GM18505 (cell line): ENCODE measurements around the gene GAS7.

Experiments used
- ATAC-seq: cut with Tn5 transposase; IDR thresholded peaks from one replicate; pipeline ENCODE4 v1.9.1; 2021; ENCODE audit not compliant: unreplicated experiment
- POLR2A ChIP-seq: IDR thresholded peaks from 4 replicates; pipeline ENCODE4 v1.6.1; 2011; ENCODE audit warnings: borderline replicate concordance; ENCODE audit not compliant: insufficient read depth, insufficient read length; ENCODE audit errors: extremely low read depth

GAS7 gene

GRCh38 chr17:10198509-10199249 lies at the start of gene GAS7:
GAS7 (minus strand) TSS chr17:10198606.
- peak; percentile 57 for ATAC-seq
- TF ChIP-seq POLR2A, result no peak

- TF ChIP-seq POLR2A, result no peak
- ATAC-seq, result no peak
Observed at GRCh38 chr17:10247810-10248209, 49.4 kb upstream of the GAS7 start.

- no peak for ATAC-seq
- TF ChIP-seq POLR2A, result no peak
Observed at GRCh38 chr17:10243883-10244844, 45.8 kb upstream of the GAS7 start.

DNA sequence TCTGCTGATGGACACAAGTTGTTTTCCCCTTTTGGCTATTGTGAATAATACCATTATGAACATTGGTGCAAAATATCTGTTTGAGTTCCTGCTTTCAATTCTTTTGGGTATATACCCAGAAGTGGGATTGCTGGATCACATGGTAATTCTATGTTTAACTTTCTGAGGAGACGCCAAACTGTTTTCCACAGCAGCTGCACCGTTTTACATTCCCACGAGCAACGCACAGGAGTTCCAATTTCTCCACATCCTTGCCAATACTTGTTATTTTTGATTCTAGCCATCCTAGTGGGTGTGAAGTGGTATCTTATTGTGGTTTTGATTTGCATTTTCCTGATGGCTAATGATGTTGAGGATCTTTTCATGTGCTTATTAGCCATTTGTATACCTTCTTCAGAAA lies 43.4 kb upstream of the GAS7 start:
- no peak for TF ChIP-seq POLR2A

GRCh38 chr17:10238661-10239060 lies 40.3 kb upstream of the GAS7 start:
- no peak for ATAC-seq
- TF ChIP-seq POLR2A, result no peak

More for the DNA sequence above, 43.4 kb upstream of the GAS7 start:
- no peak for ATAC-seq

DNA sequence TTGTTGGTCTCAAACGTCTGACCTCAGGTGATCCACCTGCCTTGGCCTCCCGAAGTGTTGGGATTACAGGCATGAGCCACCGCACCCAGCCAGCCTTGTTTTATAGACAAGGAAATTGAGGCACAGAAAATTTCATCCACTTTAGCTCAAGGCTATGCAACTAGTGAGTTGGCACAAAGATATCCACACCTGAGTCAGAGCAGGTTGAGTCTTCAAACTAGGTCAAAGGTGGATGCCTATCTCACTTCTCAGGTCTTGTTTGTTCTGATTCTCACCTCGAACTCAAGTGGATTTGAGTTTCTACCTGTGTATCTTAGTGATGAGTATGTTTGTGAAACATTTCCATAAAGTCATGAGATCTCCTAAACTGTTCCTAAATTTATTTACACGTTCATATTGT lies 35.6 kb upstream of the GAS7 start:
- TF ChIP-seq POLR2A, result no peak
- no peak for ATAC-seq

GRCh38 chr17:10233161-10233560 lies 34.8 kb upstream of the GAS7 start:
- no peak for ATAC-seq
- TF ChIP-seq POLR2A, result no peak

- ATAC-seq, result no peak
- TF ChIP-seq POLR2A, result no peak
Observed at GRCh38 chr17:10229181-10229580, 30.8 kb upstream of the GAS7 start.

- ATAC-seq, result no peak
- TF ChIP-seq POLR2A, result no peak
Observed at GRCh38 chr17:10226930-10227695, 28.7 kb upstream of the GAS7 start.

DNA sequence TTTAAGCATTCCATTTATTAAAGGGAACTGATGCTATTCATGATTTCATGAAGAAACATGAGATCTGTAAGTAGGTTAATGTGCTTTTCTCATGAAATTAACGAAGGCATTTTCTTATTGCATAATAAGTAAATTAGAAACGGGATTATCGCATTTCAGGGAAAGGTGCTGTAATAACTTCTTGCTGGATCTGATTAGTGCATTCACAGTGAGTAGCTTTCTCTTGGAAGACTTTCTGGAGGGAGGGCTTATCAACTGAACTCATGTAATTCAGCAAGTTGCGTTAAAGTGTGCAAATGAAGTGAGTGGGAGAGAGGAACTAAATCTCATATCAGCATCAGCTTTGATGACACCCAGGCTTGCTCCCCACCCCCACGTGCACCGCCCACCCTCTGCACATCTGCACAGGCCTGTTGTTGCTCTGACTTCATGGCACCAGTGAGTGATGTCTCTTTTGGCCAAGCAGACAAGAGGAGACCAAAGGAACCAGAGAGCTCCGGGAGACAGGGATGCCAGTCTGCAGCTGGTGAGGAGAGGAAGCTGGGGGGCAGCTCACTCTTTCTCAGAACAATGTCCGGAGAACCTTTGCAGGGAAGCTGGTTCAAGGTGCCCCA lies 26.3 kb upstream of the GAS7 start:
- ATAC-seq, result no peak
- TF ChIP-seq POLR2A, result no peak

DNA sequence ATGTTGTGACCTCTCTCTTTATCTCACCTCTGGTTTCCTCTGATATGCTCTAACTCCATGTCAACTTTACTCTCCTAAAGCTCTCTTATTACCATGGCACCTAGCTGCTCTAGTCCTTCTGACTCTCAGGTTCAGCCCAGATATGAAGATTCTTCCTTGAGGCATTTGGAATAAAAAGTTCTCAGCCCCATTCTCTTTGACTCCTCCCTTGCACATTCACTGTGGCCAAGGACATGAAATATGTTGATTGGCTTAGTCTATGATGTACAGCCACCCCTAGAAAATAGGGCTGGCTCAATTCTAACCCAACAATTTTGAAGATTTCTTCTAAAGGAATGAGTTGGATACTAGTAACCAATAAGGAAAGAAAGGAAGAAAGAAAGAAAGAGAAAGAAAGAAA lies 20.8 kb upstream of the GAS7 start:
- TF ChIP-seq POLR2A, result no peak
- no peak for ATAC-seq

DNA sequence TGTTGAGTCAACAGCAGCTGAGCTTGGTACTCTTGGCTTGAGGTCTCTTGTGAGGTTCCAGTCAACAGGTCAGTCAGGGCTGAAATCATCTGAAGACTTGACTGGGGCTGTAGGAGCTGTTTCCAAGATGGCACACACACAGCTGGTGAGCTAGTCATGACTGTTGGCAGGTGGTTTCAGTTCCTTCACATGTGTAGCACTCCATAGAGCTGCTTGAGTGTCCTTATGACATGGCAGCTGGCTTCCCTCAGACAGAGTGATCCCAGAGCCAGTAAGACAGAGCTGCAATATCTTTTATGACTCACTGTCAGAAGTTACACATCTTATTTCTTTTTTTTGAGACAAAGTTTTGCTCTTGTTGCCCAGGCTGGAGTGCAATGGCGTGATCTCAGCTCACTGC lies 19.5 kb upstream of the GAS7 start:
- ATAC-seq, result no peak
- no peak for TF ChIP-seq POLR2A
